Esophagus muscularis mucosa (tissue), 3 donors: ENCODE results near the gene LARGE1.

Experiments
- CTCF ChIP-seq, 3 experiments: fragments of 200-600 bp in 2 of 3; fragments of 450-650 bp in 1 of 3; sonication (generic) in 2 of 3; IDR thresholded peaks; one replicate each; pipeline ENCODE4 v1.5.1; 2017 to 2019; ENCODE audit warnings: antibody characterized with exemption in 3 of 3, mild to moderate bottlenecking in 2 of 3, moderate library complexity in 1 of 3
- POLR2A ChIP-seq: fragments of 450-650 bp; IDR thresholded peaks from one replicate; pipeline ENCODE4 v1.6.1; 2017; ENCODE audit warnings: antibody characterized with exemption, moderate library complexity, mild to moderate bottlenecking, low read depth

GRCh38 chr22:33332538-33332937 is 587.7 kb downstream of the LARGE1 start:
- no peak for TF ChIP-seq CTCF (IDR thresholded peaks at IDR 0.05)
- TF ChIP-seq POLR2A, result no peak
